ENCODE results near the gene VAV2.

VAV2 gene

GRCh38 chr9:133870598-133871595, 121.2 kb downstream of the VAV2 start:
- no peak for DNase-seq

- DNase-seq, result no peak
These were observed 122.3 kb downstream of the VAV2 start for GRCh38 chr9:133869674-133870405.

- no peak for DNase-seq
These were observed 123.9 kb downstream of the VAV2 start for GRCh38 chr9:133868203-133868602.

- DNase-seq, result no peak
These were observed 125.2 kb downstream of the VAV2 start for GRCh38 chr9:133866946-133867345.

GRCh38 chr9:133864011-133864410, 128.1 kb downstream of the VAV2 start:
- DNase-seq, result no peak

- no peak for DNase-seq
These were observed 128.9 kb downstream of the VAV2 start for GRCh38 chr9:133863257-133863592.

DNA sequence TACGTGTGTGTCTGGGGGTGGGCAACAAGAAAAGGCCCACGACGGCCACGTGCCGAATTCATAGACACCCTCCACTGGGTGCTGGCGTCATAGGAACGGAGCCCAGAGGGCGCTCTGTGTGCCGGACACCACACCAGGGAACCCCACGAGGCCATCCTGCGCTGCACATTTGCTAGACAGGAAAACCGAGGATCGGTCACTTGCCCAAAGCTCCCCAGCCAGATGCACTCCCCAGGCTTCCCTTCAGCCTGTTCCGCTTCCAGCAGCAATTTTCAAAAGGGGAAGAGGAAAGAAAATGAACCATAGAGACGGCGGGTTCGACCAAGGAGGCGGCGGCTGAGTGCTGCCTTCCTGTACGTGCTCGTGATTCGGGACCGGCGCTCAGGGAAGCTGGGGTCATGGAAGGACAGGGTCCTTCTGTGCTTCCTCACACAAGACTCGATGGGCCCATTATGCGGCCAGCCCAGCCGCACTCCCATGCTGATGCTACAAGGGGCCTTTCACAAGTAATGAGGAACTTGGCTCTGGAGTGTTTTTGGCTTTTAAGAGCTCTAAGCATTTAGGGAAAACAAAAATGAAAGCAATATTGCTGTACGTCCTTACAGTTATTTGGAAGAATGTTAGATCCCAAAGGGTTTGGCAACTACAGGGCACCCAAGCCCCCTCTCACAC, 129.4 kb downstream of the VAV2 start:
- DNase-seq, result no peak

DNA sequence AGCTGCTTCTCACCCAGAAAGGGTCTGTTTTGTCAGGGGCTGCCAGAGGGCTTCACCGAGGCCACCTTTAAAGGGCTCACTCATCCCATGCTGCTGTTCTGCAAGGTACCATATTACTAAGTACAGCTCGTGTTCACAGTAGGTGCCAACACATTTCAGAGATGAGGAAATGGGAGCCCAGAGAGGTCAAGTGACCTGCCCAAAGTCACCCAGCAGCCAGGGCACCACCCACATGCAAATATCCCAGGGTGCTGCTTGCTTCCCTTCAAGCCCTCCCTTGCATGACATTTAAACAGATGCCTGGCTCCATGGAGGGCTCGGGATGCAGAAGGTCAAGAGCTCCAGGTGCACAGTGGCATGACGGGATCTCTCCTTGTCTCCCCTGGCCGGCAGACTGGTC, 130.4 kb downstream of the VAV2 start:
- DNase-seq, result no peak

DNA sequence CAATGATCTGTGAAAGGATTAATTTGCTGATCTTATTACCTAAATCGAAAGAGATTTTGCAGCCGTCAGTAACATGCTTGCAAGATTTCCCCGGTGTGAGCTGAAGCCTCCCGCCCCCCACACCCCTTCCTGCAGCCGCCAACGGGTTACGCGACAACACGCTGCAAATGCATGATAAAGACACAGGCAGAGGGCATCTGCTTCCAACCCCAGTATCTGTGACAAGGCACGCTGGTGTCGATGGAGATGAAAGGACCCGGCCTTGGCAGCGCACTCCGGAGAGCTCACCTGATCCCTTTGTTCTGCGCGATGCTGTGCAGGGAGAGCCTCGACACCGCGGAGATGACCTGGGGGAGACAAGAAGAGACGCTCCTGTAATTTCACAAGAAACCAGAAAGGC, 131.0 kb downstream of the VAV2 start:
- DNase-seq, result no peak

DNA sequence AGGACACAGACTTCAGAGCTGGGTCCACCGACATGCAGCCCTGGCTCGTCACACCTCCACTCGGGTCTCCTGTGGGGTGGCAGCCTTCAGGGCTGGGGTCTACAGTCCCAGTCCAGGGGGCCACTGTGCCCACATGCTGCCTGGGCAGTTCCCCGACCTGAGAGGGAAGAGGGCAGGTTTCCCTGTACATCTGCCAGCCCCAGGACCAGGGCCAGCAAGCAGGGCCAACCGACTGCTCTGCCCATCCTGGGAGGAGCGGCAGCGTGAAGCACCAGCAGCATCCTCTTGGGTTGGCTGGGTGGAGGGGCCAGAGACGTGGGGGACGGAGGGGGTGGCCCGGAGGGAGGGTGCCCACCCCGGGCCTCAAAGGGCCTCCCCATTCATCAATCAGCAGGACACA, 133.4 kb downstream of the VAV2 start:
- DNase-seq, result no peak

DNA sequence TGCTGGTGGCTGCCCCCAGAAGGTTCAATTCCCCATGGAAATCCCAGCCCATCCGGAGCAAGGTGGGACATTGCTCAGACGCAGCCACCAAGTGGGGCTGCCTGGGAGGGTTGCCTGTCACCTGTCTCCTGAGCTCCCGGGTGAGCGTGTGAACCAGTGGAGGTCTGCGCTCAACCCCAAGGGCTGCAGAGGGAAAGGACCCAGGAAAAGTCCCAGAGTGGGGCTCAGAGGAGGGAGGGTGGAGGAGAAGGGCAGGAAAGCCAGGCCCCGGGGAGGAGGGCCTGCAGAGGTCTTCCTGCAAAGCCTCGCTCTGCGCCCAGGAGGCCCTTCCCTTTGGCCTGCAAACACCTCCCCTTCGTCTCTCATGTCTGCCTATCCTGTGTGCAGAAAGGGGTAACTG, 134.5 kb downstream of the VAV2 start:
- DNase-seq, result no peak

- no peak for DNase-seq
These were observed 135.3 kb downstream of the VAV2 start for GRCh38 chr9:133856798-133857197.

GRCh38 chr9:133855802-133856521, 136.2 kb downstream of the VAV2 start:
- no peak for DNase-seq

DNA sequence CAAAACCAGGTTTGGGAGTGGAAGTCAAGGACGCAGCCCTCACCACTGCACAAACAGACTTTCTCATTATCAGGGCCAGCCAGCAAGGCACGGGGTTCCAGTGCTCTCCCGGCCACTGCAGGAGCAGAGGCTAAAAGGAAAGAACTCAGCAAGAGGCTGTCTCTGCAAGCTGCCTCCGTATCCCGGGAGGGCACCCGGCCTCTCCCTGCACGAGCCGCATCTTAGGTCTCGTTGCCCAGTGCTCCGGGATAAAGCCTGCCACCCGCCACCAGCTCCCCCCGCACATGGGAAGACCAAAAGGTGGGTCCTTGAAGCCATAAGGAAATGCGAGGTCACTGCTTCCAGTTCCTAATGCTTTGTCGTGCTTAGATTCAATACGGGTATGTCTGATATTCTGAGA, 136.8 kb downstream of the VAV2 start:
- no peak for DNase-seq

DNA sequence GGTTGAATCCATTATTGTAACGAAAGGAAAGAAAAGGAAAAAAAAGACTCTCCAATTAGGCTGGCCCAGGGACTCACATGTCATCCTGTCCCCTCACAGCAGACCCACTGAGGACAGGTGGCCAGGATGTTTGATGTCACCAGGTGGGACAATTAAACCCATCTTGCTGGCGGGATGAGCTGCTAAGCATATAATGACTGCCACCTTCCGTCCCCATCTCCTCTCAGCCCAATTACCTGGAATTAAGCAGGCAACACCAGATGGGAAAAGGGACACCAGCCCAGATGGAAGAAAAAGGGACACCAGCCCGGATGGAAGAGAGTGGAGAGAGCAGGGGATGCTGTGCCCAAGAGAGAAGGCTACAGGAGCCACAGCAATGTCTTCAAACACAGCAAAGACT, 137.4 kb downstream of the VAV2 start:
- DNase-seq, result peak; percentile 88

- DNase-seq, result no peak
These were observed 138.1 kb downstream of the VAV2 start for GRCh38 chr9:133854048-133854447.

DNA sequence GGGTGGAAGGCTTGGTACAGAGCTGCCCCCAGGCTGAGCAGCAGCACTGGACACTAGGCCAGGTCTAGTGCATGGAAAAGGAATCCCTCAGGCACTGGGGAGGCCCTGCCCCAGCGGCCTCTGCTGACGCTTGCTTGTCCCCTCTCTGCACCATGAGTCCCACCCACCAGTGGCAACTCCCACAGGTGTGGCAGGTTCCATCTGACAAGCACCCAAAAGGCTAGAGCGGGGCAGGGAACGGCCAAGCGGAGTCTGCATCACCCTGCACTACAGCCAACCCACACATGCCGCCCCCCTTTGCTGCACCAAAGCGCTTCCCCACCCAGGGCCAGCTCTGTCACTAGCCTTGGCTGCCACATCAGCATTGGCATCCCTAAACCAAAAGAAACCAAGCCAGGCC, 138.8 kb downstream of the VAV2 start:
- DNase-seq, result no peak

GRCh38 chr9:133852431-133852830, 139.7 kb downstream of the VAV2 start:
- DNase-seq, result no peak

DNA sequence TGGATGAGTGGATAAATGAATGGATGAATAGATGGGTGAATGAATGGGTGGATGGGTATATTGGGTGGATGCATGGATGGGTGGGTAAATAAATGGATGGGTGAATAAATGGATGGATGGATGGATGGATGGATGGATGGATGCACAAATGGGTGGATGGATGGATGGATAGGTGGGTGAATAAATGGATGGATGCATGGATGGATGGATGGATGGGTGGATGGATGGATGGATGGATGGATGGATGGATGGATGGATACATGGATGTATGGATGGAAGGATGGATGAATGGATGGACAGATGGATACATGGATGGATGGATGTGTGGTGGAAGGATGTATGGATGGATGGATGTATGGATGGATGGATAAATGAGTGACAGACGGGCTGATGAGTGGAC, 140.4 kb downstream of the VAV2 start:
- DNase-seq, result no peak

DNA sequence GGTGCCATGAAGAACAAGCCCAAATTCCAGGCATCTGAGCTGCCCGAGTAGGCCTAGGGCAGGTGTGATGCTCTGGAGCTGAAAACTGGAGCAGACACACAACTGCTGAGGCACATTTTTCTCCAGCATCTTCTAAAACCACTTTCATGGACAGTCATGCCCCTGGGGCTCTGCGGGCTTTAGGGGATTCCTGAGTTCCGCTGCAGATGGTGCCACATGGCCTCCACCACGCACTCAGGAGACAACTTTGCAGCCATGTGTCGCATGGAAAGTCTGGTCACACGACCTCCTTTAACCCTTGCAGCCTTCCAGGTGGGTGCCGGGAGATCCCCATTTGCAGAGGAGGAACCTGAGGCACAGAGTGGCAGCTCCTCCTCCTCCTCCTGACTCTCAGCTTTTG, 141.2 kb downstream of the VAV2 start:
- DNase-seq, result no peak

- DNase-seq, result no peak
These were observed 142.0 kb downstream of the VAV2 start for GRCh38 chr9:133850161-133850560.

DNA sequence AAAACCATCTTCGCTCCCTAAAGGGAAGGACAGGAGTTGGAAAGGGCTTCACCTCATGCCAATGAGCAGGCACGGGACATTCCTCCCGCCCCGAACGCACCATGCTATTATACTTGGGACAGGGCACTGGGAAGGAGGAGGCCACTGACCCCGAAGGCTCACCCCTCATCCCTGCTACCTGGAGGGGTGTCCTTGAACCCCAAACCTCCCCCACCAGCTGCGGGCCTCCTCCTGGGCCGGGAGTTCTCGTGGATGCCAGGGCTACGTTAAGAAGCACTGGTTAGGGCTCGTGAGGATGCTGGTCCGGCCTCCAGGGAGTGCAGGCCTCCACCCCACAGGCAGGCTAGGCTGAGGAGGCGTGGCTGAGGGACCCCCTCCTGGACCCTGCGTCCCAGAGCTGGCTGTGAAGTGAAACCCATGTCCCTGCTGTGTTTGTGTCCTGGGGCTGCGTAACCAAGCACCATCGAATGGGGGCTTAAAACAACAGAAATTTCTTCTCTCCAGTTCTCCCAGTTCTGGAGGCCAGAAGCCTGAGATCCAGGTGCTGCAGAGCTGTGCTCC, 142.9 kb downstream of the VAV2 start:
- DNase-seq, result no peak

All from NCI-H146 (cell line).